Fibroblast of lung (primary cell): Measurements from ENCODE around the gene ASCC3. TPM values are rescaled to one million over a fixed set of nuclear protein-coding genes. Genes with fewer than 3 reads are reported as not detected.

Experiments used
- DNase-seq, 2 donors: peaks; one replicate each; pipeline versions ENCODE4 v3.0.0 to v3.0.0-alpha.2; 2010; ENCODE audit warnings: low read depth in 2 of 2
- H2AFZ ChIP-seq: 2 replicates; pipeline ENCODE4 v1.5.1; 2012; ENCODE audit warnings: low read length, control low read depth, inconsistent platforms
- H3K27ac ChIP-seq: 2 replicates; pipeline ENCODE4 v1.5.1; 2011; ENCODE audit warnings: low read length, control low read depth; ENCODE audit not compliant: insufficient read depth
- H3K27me3 ChIP-seq: 2 replicates; pipeline ENCODE4 v1.5.1; 2011; ENCODE audit warnings: mild to moderate bottlenecking, low read length; ENCODE audit not compliant: control insufficient read depth, insufficient read depth
- H3K36me3 ChIP-seq: 2 replicates; pipeline ENCODE4 v1.5.1; 2011; ENCODE audit warnings: low read length; ENCODE audit not compliant: control insufficient read depth, insufficient read depth
- H3K4me1 ChIP-seq: 2 replicates; pipeline ENCODE4 v1.5.1; 2011; ENCODE audit warnings: low read length; ENCODE audit not compliant: control insufficient read depth, insufficient read depth; ENCODE audit errors: extremely low read depth
- H3K4me2 ChIP-seq: 2 replicates; pipeline ENCODE4 v1.5.1; 2011; ENCODE audit warnings: low read length, control low read depth; ENCODE audit not compliant: insufficient read depth; ENCODE audit errors: extremely low read depth
- H3K4me3 ChIP-seq, 4 experiments: fragments of 200-600 bp in 1 of 4; sonication (generic) in 1 of 4; replicated peaks in 1 of 4; 2 replicates each; pipeline ENCODE4 v1.5.1; 2011 to 2016; ENCODE audit warnings: low read length in 4 of 4, low read depth in 3 of 4, mild to moderate bottlenecking in 3 of 4, control low read depth in 2 of 4, inconsistent platforms in 1 of 4, mixed read lengths in 1 of 4; ENCODE audit not compliant: insufficient read depth in 1 of 4; ENCODE audit errors: control extremely low read depth in 1 of 4
- H3K79me2 ChIP-seq: 2 replicates; pipeline ENCODE4 v1.5.1; 2012; ENCODE audit warnings: mild to moderate bottlenecking, low read length, inconsistent platforms; ENCODE audit not compliant: control insufficient read depth, insufficient read depth
- H3K9ac ChIP-seq: 2 replicates; pipeline ENCODE4 v1.5.1; 2011; ENCODE audit warnings: mild to moderate bottlenecking, low read length, control low read depth; ENCODE audit not compliant: insufficient read depth
- H3K9me3 ChIP-seq: 2 replicates; pipeline ENCODE4 v1.5.1; 2012; ENCODE audit warnings: low read depth, low read length; ENCODE audit not compliant: control insufficient read depth, insufficient read depth
- H4K20me1 ChIP-seq: 2 replicates; pipeline ENCODE4 v1.5.1; 2011; ENCODE audit warnings: low read length; ENCODE audit not compliant: control insufficient read depth, insufficient read depth; ENCODE audit errors: extremely low read depth
- EZH2 ChIP-seq: IDR thresholded peaks from 2 replicates; pipeline ENCODE4 v1.5.1; 2012; ENCODE audit warnings: low read length, control low read depth, mild to moderate bottlenecking; ENCODE audit errors: missing control alignments
- polyA plus RNA-seq, 2 donors: library from polyadenylated mRNA; depleted of rRNA in 1 of 2; stranded (reverse) in 1 of 2; unstranded in 1 of 2; fragments of >200 nt; gene quantifications; 2 replicates each; pipeline ENCODE4 v1.2.1, GENCODE V29; 2011 to 2012; ENCODE audit warnings: missing spikeins in 1 of 2
- total RNA-seq: library from RNA; depleted of rRNA; stranded (reverse); fragments of >200 nt; gene quantifications from 2 replicates; pipeline ENCODE4 v1.2.1, GENCODE V29; 2014
- TF ChIP-seq, protein P1 (sequence below), 2 donors: IDR thresholded peaks in 1 of 2; conservative IDR thresholded peaks in 1 of 2; 1 replicate in 1 of 2; 2 replicates in 1 of 2; pipeline ENCODE4 v1.5.1; 2011 to 2012; ENCODE audit warnings: low read length in 2 of 2, control low read depth in 1 of 2, inconsistent platforms in 1 of 2, low read depth in 1 of 2, mild to moderate bottlenecking in 1 of 2

Gene ASCC3
- total and polyA plus RNA-seq, 2 donors (not counting 1 experiment from before 2014, with no cell fraction given): 36.2 to 75.3 TPM

GRCh38 chr6:100488244-100488643, 392.9 kb downstream of the ASCC3 start:
- H3K4me1 ChIP-seq: no peaks in the 10 kb centered on the region
- H3K9ac ChIP-seq: no peak overlapping the region
- H3K27me3 ChIP-seq: peaks cover 12% of the 10 kb centered on the region
- no peak overlapping the region for H2AFZ ChIP-seq
- H3K9me3 ChIP-seq: no peaks in the 10 kb centered on the region
- DNase-seq: no peak
- TF ChIP-seq EZH2: no peak
- TF ChIP-seq, protein P1, sequence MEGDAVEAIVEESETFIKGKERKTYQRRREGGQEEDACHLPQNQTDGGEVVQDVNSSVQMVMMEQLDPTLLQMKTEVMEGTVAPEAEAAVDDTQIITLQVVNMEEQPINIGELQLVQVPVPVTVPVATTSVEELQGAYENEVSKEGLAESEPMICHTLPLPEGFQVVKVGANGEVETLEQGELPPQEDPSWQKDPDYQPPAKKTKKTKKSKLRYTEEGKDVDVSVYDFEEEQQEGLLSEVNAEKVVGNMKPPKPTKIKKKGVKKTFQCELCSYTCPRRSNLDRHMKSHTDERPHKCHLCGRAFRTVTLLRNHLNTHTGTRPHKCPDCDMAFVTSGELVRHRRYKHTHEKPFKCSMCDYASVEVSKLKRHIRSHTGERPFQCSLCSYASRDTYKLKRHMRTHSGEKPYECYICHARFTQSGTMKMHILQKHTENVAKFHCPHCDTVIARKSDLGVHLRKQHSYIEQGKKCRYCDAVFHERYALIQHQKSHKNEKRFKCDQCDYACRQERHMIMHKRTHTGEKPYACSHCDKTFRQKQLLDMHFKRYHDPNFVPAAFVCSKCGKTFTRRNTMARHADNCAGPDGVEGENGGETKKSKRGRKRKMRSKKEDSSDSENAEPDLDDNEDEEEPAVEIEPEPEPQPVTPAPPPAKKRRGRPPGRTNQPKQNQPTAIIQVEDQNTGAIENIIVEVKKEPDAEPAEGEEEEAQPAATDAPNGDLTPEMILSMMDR (conservative IDR thresholded peaks at IDR 0.05 in 1 of 2, IDR thresholded peaks at IDR 0.05 in 1 of 2; ENCODE audit: low read depth in 1 of 2, low read length in 2 of 2): no peak
- H4K20me1 ChIP-seq: no peaks in the 10 kb centered on the region
- H3K4me2 ChIP-seq: no peak overlapping the region
- no peak overlapping the region for H3K27ac ChIP-seq
- no peaks in the 10 kb centered on the region for H3K79me2 ChIP-seq
- no peaks in the 10 kb centered on the region for H3K36me3 ChIP-seq
- H3K4me3 ChIP-seq: no peak overlapping the region

DNA sequence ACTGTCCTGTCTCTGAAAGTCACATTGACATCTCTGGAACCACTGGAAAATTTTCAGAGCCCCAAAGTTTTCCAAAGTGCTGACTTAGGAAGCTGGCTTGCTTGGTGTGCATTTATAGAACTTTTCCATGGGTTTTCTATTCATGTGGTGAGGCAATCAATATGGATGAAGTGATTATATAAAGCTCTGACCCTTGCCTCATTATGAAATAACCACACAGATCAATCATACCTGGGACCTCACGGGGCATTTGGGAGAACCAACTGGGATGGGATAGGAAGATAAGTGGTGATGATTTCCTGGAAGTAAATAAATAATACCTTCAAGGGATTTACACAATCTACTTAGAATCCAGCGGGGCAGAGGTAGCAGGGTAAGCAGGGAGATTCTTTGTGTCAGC, 393.5 kb downstream of the ASCC3 start:
- no peaks in the 10 kb centered on the region for H3K79me2 ChIP-seq
- H2AFZ ChIP-seq: no peak overlapping the region
- no peaks in the 10 kb centered on the region for H3K36me3 ChIP-seq
- no peaks in the 10 kb centered on the region for H3K4me1 ChIP-seq
- H3K4me2 ChIP-seq: no peak overlapping the region
- TF ChIP-seq EZH2: no peak
- TF ChIP-seq, protein P1 (conservative IDR thresholded peaks at IDR 0.05 in 1 of 2, IDR thresholded peaks at IDR 0.05 in 1 of 2; ENCODE audit: low read depth in 1 of 2, low read length in 2 of 2): no peak
- no peak for DNase-seq
- no peak overlapping the region for H3K4me3 ChIP-seq
- H3K9me3 ChIP-seq: no peaks in the 10 kb centered on the region
- H3K27ac ChIP-seq: no peak overlapping the region
- peaks cover 12% of the 10 kb centered on the region for H3K27me3 ChIP-seq
- no peaks in the 10 kb centered on the region for H4K20me1 ChIP-seq
- H3K9ac ChIP-seq: no peak overlapping the region

DNA sequence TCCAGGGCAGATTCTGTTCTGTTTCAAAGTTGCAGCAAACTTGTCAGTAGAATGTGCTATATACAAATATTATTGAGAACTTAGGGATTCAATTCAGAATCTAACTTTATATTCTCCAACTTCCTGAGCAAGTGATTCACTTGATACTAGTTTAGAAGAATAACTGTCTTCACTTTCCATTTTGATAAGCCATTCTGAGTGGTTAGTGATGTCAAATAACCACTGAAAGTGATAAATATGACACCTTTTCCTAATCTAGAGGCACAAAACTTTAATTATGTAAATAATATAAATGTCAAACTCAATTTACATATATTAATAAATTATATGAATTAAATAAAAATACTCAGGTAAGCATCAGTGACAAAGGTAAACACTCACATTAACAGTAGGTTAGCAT, 395.9 kb downstream of the ASCC3 start:
- Histone ChIP-seq H4K20me1 (no peaks in the 10 kb centered on the region), H3K27me3 (peaks cover 10% of the 10 kb centered on the region), H3K36me3 (no peaks in the 10 kb centered on the region), H3K4me1 (no peaks in the 10 kb centered on the region), H2AFZ (no peak overlapping the region), H3K4me3 (no peak overlapping the region), H3K4me2 (no peak overlapping the region), H3K9me3 (no peaks in the 10 kb centered on the region), H3K79me2 (no peaks in the 10 kb centered on the region), H3K27ac (no peak overlapping the region), H3K9ac (no peak overlapping the region)
- no peak for TF ChIP-seq EZH2
- DNase-seq: no peak
